Mesothelial cell of epicardium (in vitro differentiated cells): Measurements from ENCODE around the gene ISCA1. TPM values are rescaled to one million over a fixed set of nuclear protein-coding genes. Genes with fewer than 3 reads are reported as not detected.
"Not testable (repeated sequence)": the region's sequence is repeated elsewhere in the genome, so short reads cannot be mapped to it uniquely, and the experiment has no call there.

Experiments
- DNase-seq, 2 experiments: peaks; one replicate each; pipeline ENCODE4 v3.0.0; 2021; ENCODE audit warnings: low spot score in 2 of 2; ENCODE audit not compliant: unreplicated experiment in 2 of 2
- H3K27ac Mint-ChIP-seq: 2 replicates; pipeline ENCODE4 v1.8.0; 2021; ENCODE audit warnings: mixed read lengths
- H3K27me3 Mint-ChIP-seq: 2 replicates; pipeline ENCODE4 v1.8.0; 2021; ENCODE audit warnings: low read depth, mixed read lengths
- H3K36me3 Mint-ChIP-seq: 2 replicates; pipeline ENCODE4 v1.8.0; 2021; ENCODE audit warnings: mixed read lengths
- H3K4me1 Mint-ChIP-seq: 2 replicates; pipeline ENCODE4 v1.8.0; 2021; ENCODE audit warnings: mixed read lengths
- H3K4me3 Mint-ChIP-seq: 2 replicates; pipeline ENCODE4 v1.8.0; 2021; ENCODE audit warnings: mild to moderate bottlenecking, moderate library complexity, mixed read lengths
- H3K9me3 Mint-ChIP-seq: 2 replicates; pipeline ENCODE4 v1.8.0; 2021; ENCODE audit warnings: mixed read lengths
- CTCF ChIP-seq: fragments of 200-600 bp; sonication (generic); IDR thresholded peaks from one replicate; pipeline ENCODE4 v1.5.0; 2021; ENCODE audit warnings: antibody characterized with exemption; ENCODE audit not compliant: unreplicated experiment
- total RNA-seq: library from RNA; stranded (reverse); gene quantifications from 3 replicates; pipeline ENCODE4 v1.2.1, GENCODE V29; 2021

Gene ISCA1
- total RNA-seq, 1 donor from 2014 or later: 23.4 TPM

- peaks cover 34% of the 10 kb centered on the region for H3K36me3 Mint-ChIP-seq
These were observed 18.4 kb upstream of the ISCA1 start for GRCh38 chr9:86300701-86301100.

GRCh38 chr9:86298873-86299272, 16.5 kb upstream of the ISCA1 start:
- Mint-ChIP-seq H3K36me3 (peaks cover 35% of the 10 kb centered on the region), H3K27me3 (no peaks in the 10 kb centered on the region), H3K27ac (no peak overlapping the region), H3K4me3 (no peak overlapping the region), H3K9me3 (no peaks in the 10 kb centered on the region), H3K4me1 (peaks cover 6% of the 10 kb centered on the region)
- no peak for TF ChIP-seq CTCF
- no peak for DNase-seq

More at GRCh38 chr9:86300701-86301100, 18.4 kb upstream of the ISCA1 start:
- H3K4me1 Mint-ChIP-seq: peaks cover 17% of the 10 kb centered on the region
- H3K27me3 Mint-ChIP-seq: no peaks in the 10 kb centered on the region
- H3K27ac Mint-ChIP-seq: no peak overlapping the region
- H3K4me3 Mint-ChIP-seq: no peak overlapping the region
- no peak for DNase-seq
- H3K9me3 Mint-ChIP-seq: no peaks in the 10 kb centered on the region
- TF ChIP-seq CTCF: no peak

- H3K36me3 Mint-ChIP-seq, H3K4me3 Mint-ChIP-seq, DNase-seq, H3K27ac Mint-ChIP-seq, H3K27me3 Mint-ChIP-seq, H3K9me3 Mint-ChIP-seq, H3K4me1 Mint-ChIP-seq: not testable (repeated sequence)
These were observed 8.0 kb upstream of the ISCA1 start for GRCh38 chr9:86290341-86290740.

DNA sequence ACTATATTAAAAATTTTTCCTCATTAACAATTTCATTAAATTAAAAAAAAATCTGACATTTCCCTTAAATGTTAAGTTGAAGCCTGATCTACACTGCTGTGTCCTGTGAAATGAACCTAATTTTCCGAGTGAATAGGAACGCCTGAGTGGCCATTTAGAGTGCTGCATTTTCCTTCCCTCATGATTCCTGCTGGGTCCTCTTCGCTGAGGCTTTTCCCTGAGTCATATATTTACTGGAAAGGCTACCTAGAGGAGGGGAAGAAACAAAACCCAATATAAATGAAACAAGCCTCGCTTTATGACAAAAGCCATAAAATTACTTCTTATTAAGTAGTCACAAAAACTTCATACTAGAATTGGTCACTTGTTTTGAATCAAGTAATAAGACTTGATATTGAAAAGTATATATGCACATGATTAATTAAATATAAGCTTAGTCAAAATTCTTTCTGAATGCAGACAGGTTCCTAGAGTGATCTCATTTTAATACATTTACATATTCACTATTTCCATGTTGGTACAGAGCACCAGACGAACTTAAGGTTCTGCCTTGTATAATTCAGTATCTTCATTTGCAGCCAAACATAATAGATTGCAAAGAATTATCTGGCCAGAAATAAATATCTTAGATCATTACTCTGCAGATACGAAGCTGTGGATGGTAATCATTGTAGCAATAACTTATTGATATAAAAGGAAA, 6.3 kb upstream of the ISCA1 start:
- DNase-seq: no peak
- H3K9me3 Mint-ChIP-seq: no peaks in the 10 kb centered on the region
- H3K4me3 Mint-ChIP-seq: no peak overlapping the region
- H3K4me1 Mint-ChIP-seq: no peaks in the 10 kb centered on the region
- H3K36me3 Mint-ChIP-seq: peaks cover 4% of the 10 kb centered on the region
- no peak overlapping the region for H3K27ac Mint-ChIP-seq
- no peaks in the 10 kb centered on the region for H3K27me3 Mint-ChIP-seq
- no peak for TF ChIP-seq CTCF

DNA sequence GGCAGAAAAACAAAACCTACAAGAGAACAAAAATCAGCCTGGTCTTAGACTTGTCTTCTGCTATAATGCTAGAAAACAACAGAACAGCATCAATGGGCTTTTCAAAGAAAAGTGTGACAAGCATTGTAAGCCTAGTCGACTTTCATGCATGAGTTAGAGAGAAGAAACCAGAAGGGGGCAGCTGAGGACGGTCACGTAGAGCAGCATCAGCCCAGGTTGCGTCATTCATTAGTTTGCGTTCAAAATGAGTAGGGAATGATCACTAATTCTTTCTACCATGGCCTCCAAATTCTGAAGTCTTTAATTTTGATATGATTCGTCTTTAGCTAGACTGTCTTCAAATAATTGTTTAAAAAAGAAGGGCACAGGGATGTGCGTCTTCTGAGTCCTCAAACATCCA, 4.7 kb upstream of the ISCA1 start:
- H3K9me3 Mint-ChIP-seq: no peaks in the 10 kb centered on the region
- peaks cover 1% of the 10 kb centered on the region for H3K36me3 Mint-ChIP-seq
- H3K27ac Mint-ChIP-seq: peak overlapping the region; percentile 19
- no peak for TF ChIP-seq CTCF
- no peaks in the 10 kb centered on the region for H3K27me3 Mint-ChIP-seq
- H3K4me3 Mint-ChIP-seq: no peak overlapping the region
- no peak for DNase-seq
- H3K4me1 Mint-ChIP-seq: no peaks in the 10 kb centered on the region

DNA sequence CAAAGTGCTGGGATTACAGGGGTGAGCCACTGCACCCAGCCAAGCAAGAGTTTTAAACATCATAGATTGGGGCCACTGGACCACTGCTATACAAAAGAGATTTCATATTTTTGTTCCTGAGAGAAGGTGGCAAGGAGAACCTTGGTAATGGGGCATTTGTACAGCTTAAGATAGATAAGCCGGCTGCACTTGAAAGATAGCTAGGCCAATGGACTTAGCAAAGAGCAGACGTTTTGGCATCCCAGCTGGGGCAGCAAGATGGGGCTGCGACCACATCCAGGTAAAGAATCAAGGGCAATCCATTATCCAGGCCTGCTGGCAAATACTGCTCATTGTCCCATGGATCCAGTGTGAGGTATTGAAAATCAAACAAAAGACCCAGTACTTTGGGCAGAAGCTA, 3.9 kb upstream of the ISCA1 start:
- Mint-ChIP-seq H3K27ac (no peak overlapping the region), H3K27me3 (no peaks in the 10 kb centered on the region), H3K9me3 (no peaks in the 10 kb centered on the region), H3K4me1 (peaks cover 3% of the 10 kb centered on the region), H3K36me3 (peaks cover 1% of the 10 kb centered on the region), H3K4me3 (no peak overlapping the region)
- no peak for TF ChIP-seq CTCF
- DNase-seq: no peak
